ENCODE data around the gene ANKRD13B.

Gene ANKRD13B

GRCh38 chr17:29594519-29595090 lies 1.7 kb downstream of the ANKRD13B start:
- ATAC-seq: no peak

DNA sequence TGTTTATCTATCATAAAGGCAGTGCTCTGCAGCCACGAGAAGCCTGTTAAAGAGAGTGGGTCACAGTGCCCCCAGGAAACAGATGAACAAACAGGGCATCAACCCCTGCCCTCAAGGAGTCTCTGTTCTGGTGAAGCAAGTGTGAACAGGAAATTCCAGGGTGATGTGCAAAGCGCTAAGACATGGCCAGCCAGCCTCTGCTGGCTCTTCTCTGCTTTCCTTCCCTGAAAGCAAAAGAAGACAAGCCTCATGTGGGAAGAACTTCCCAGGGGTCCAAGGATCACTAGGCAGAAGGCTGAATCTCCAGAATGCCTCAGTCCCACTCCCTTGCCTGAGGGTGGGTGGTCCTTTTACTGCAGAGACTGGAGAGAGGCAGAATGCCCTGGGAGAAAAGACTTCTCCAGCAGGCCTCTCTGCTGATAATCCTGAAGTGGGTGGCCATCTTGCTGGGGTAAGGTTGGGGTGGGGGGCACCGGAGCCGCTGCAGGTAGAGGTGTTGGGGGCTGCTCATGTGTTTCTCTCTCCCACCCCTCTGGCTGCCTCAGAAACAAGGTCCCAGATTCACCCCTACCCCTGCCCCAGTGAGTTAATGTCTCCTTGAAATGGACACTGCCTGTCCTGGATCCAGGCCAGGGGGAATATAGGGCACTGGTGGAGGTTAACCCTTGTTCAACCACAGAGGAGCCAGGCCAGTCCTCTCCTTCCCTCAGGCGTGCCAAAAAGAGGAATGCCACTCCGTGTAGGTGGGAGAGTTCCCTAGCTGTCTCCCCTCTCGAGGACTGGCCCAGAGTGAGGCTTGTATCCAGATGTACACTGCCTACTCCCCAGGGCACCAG lies 2.4 kb downstream of the ANKRD13B start:
- ATAC-seq: no peak
- no peak for TF ChIP-seq CSDC2 (CRISPR knock-in tag; IDR thresholded peaks at IDR 0.05)
- no peak for TF ChIP-seq ZNF70 (CRISPR knock-in tag; IDR thresholded peaks at IDR 0.05)
- no peak for TF ChIP-seq ZFP3 (CRISPR knock-in tag; IDR thresholded peaks at IDR 0.05)
- TF ChIP-seq ARNTL (CRISPR knock-in tag; IDR thresholded peaks at IDR 0.05; ENCODE audit: borderline replicate concordance, low read depth): no peak
- no peak for TF ChIP-seq ESRRG (CRISPR knock-in tag; IDR thresholded peaks at IDR 0.05)
- TF ChIP-seq TOX (CRISPR knock-in tag; IDR thresholded peaks at IDR 0.05; ENCODE audit: borderline replicate concordance): no peak
- no peak for TF ChIP-seq ZC3H10 (CRISPR knock-in tag; IDR thresholded peaks at IDR 0.05)
- TF ChIP-seq, protein P1, sequence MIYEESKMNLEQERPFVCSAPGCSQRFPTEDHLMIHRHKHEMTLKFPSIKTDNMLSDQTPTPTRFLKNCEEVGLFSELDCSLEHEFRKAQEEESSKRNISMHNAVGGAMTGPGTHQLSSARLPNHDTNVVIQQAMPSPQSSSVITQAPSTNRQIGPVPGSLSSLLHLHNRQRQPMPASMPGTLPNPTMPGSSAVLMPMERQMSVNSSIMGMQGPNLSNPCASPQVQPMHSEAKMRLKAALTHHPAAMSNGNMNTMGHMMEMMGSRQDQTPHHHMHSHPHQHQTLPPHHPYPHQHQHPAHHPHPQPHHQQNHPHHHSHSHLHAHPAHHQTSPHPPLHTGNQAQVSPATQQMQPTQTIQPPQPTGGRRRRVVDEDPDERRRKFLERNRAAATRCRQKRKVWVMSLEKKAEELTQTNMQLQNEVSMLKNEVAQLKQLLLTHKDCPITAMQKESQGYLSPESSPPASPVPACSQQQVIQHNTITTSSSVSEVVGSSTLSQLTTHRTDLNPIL (CRISPR knock-in tag; IDR thresholded peaks at IDR 0.05; ENCODE audit: low read depth): no peak
- TF ChIP-seq, protein P2, sequence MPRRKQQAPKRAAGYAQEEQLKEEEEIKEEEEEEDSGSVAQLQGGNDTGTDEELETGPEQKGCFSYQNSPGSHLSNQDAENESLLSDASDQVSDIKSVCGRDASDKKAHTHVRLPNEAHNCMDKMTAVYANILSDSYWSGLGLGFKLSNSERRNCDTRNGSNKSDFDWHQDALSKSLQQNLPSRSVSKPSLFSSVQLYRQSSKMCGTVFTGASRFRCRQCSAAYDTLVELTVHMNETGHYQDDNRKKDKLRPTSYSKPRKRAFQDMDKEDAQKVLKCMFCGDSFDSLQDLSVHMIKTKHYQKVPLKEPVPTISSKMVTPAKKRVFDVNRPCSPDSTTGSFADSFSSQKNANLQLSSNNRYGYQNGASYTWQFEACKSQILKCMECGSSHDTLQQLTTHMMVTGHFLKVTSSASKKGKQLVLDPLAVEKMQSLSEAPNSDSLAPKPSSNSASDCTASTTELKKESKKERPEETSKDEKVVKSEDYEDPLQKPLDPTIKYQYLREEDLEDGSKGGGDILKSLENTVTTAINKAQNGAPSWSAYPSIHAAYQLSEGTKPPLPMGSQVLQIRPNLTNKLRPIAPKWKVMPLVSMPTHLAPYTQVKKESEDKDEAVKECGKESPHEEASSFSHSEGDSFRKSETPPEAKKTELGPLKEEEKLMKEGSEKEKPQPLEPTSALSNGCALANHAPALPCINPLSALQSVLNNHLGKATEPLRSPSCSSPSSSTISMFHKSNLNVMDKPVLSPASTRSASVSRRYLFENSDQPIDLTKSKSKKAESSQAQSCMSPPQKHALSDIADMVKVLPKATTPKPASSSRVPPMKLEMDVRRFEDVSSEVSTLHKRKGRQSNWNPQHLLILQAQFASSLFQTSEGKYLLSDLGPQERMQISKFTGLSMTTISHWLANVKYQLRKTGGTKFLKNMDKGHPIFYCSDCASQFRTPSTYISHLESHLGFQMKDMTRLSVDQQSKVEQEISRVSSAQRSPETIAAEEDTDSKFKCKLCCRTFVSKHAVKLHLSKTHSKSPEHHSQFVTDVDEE (CRISPR knock-in tag; IDR thresholded peaks at IDR 0.05): no peak
- TF ChIP-seq SNAI2 (CRISPR knock-in tag; IDR thresholded peaks at IDR 0.05): no peak
- TF ChIP-seq ZNF8 (CRISPR knock-in tag; IDR thresholded peaks at IDR 0.05): no peak
- TF ChIP-seq TCF4 (CRISPR knock-in tag; IDR thresholded peaks at IDR 0.05; ENCODE audit: borderline replicate concordance): no peak
- no peak for TF ChIP-seq RARB (CRISPR knock-in tag; IDR thresholded peaks at IDR 0.05)
- no peak for TF ChIP-seq POU6F1 (CRISPR knock-in tag; IDR thresholded peaks at IDR 0.05; ENCODE audit: borderline replicate concordance, low read depth)
- TF ChIP-seq GLIS3 (CRISPR knock-in tag; IDR thresholded peaks at IDR 0.05): no peak
- TF ChIP-seq, protein P3, sequence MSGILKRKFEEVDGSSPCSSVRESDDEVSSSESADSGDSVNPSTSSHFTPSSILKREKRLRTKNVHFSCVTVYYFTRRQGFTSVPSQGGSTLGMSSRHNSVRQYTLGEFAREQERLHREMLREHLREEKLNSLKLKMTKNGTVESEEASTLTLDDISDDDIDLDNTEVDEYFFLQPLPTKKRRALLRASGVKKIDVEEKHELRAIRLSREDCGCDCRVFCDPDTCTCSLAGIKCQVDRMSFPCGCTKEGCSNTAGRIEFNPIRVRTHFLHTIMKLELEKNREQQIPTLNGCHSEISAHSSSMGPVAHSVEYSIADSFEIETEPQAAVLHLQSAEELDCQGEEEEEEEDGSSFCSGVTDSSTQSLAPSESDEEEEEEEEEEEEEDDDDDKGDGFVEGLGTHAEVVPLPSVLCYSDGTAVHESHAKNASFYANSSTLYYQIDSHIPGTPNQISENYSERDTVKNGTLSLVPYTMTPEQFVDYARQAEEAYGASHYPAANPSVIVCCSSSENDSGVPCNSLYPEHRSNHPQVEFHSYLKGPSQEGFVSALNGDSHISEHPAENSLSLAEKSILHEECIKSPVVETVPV (CRISPR knock-in tag; IDR thresholded peaks at IDR 0.05): no peak

More at GRCh38 chr17:29594519-29595090, 1.7 kb downstream of the ANKRD13B start:
- TF ChIP-seq GLIS3 (CRISPR knock-in tag; IDR thresholded peaks at IDR 0.05): no peak
- TF ChIP-seq TCF4 (CRISPR knock-in tag; IDR thresholded peaks at IDR 0.05; ENCODE audit: borderline replicate concordance): no peak
- TF ChIP-seq TOX (CRISPR knock-in tag; IDR thresholded peaks at IDR 0.05; ENCODE audit: borderline replicate concordance): no peak
- TF ChIP-seq, protein P3 (CRISPR knock-in tag; IDR thresholded peaks at IDR 0.05): no peak
- no peak for TF ChIP-seq SNAI2 (CRISPR knock-in tag; IDR thresholded peaks at IDR 0.05)

- ATAC-seq: no peak
- TF ChIP-seq ZFP3 (CRISPR knock-in tag; IDR thresholded peaks at IDR 0.05): no peak
- TF ChIP-seq TOX (CRISPR knock-in tag; IDR thresholded peaks at IDR 0.05; ENCODE audit: borderline replicate concordance): no peak
- TF ChIP-seq TCF4 (CRISPR knock-in tag; IDR thresholded peaks at IDR 0.05; ENCODE audit: borderline replicate concordance): no peak
- no peak for TF ChIP-seq ESRRG (CRISPR knock-in tag; IDR thresholded peaks at IDR 0.05)
- TF ChIP-seq ZNF70 (CRISPR knock-in tag; IDR thresholded peaks at IDR 0.05): no peak
- TF ChIP-seq, protein P3 (CRISPR knock-in tag; IDR thresholded peaks at IDR 0.05): no peak
Observed at GRCh38 chr17:29595943-29596774, 3.2 kb downstream of the ANKRD13B start.

All from SK-N-SH treated with all-trans-retinoic acid at 6 μM for 48 hours (cell line).